Nephron (organoid): ENCODE measurements around the gene HAPLN3.
A peak's percentile ranks its signal among the peaks of the same experiment; 100 is the strongest.
"Not testable (repeated sequence)": the region's sequence is repeated elsewhere in the genome, so short reads cannot be mapped to it uniquely, and the experiment has no call there.

Source experiments
- H3K27ac Mint-ChIP-seq, 3 experiments: 2 replicates each; pipeline ENCODE4 v1.8.0; 2020; ENCODE audit warnings: mixed read lengths in 3 of 3, mild to moderate bottlenecking in 2 of 3, moderate library complexity in 1 of 3
- H3K27me3 Mint-ChIP-seq: 2 replicates; pipeline ENCODE4 v1.8.0; 2021; ENCODE audit warnings: low read depth, mild to moderate bottlenecking, moderate library complexity, mixed read lengths
- H3K36me3 Mint-ChIP-seq: 2 replicates; pipeline ENCODE4 v1.8.0; 2020; ENCODE audit warnings: low read depth, mixed read lengths
- H3K4me1 Mint-ChIP-seq: 2 replicates; pipeline ENCODE4 v1.8.0; 2020; ENCODE audit warnings: mixed read lengths
- H3K4me3 Mint-ChIP-seq, 3 experiments: 2 replicates each; pipeline ENCODE4 v1.8.0; 2020; ENCODE audit warnings: mild to moderate bottlenecking in 3 of 3, mixed read lengths in 3 of 3, moderate library complexity in 2 of 3
- H3K9me3 Mint-ChIP-seq: 2 replicates; pipeline ENCODE4 v1.8.0; 2020; ENCODE audit warnings: mixed read lengths
- TF ChIP-seq, protein P1 (sequence below), 3 experiments: fragments of 200-600 bp; sonication (generic); IDR thresholded peaks; one replicate each; pipeline ENCODE4 v1.5.0; 2021; ENCODE audit warnings: antibody characterized with exemption in 3 of 3; ENCODE audit not compliant: unreplicated experiment in 3 of 3

The HAPLN3 gene, protein sequence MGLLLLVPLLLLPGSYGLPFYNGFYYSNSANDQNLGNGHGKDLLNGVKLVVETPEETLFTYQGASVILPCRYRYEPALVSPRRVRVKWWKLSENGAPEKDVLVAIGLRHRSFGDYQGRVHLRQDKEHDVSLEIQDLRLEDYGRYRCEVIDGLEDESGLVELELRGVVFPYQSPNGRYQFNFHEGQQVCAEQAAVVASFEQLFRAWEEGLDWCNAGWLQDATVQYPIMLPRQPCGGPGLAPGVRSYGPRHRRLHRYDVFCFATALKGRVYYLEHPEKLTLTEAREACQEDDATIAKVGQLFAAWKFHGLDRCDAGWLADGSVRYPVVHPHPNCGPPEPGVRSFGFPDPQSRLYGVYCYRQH

DNA sequence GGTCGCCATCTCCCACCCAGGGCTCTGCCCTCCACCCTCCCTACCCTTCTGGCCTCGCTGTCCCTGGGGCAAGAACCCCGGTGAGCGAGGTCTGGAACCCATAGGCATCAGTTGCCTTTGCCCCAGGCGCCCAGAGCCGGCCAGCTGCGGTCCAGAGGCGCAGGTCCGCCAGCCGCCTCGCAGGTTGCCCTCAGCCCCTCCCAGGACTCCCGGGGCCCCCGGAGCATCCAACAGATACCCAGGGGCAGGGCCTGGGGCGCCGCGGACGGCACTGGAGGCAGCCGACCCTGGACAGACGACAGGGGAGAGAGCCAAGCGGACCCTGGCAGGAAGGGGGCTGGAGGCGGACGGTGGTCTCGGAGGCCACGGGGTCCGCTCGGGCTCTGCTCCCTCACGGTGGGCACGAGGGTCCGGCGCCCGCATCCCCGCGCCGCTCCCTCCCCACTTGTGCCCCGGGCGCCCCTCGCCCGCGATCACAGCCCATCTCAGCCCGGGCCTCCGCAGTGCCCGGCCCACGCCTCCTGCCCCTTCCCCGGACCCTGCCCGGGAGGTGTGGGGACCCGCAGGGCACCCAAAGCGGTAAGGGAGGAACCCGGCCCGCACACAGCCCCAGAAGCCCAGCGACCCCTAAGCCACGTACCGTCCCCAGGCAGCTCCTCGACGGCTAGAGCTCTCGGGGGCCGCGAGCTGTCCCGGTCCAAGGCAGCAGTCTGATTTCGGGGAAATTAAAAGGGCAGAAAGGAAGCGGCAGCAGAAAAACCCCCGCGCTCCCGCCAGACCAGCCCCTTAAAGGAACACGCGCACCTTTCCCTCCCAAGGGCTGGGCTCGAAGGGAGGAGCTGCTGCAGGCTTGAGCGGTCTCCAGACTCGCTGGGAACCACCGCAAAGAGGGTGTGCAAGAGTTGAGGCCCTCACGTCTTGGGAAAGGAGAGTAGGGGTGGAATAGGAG is at the start of gene HAPLN3:
Gene HAPLN3, minus strand, starts transcription at position 726 of the 949 bp plus-strand sequence. CDS start 8,246 bp downstream, outside the sequence.
- H3K9me3 Mint-ChIP-seq, result no peaks in the 10 kb centered on the region
- H3K4me1 Mint-ChIP-seq, result peaks cover 23% of the 10 kb centered on the region
- H3K27me3 Mint-ChIP-seq, result peaks cover 59% of the 10 kb centered on the region
- no peaks in the 10 kb centered on the region for H3K36me3 Mint-ChIP-seq
- peak within 1 kb of the TSS; percentile 63 to 77 (median 75) for H3K4me3 Mint-ChIP-seq
- TF ChIP-seq, protein P1, sequence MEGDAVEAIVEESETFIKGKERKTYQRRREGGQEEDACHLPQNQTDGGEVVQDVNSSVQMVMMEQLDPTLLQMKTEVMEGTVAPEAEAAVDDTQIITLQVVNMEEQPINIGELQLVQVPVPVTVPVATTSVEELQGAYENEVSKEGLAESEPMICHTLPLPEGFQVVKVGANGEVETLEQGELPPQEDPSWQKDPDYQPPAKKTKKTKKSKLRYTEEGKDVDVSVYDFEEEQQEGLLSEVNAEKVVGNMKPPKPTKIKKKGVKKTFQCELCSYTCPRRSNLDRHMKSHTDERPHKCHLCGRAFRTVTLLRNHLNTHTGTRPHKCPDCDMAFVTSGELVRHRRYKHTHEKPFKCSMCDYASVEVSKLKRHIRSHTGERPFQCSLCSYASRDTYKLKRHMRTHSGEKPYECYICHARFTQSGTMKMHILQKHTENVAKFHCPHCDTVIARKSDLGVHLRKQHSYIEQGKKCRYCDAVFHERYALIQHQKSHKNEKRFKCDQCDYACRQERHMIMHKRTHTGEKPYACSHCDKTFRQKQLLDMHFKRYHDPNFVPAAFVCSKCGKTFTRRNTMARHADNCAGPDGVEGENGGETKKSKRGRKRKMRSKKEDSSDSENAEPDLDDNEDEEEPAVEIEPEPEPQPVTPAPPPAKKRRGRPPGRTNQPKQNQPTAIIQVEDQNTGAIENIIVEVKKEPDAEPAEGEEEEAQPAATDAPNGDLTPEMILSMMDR (IDR thresholded peaks at IDR 0.05; ENCODE audit: unreplicated experiment in 3 of 3), result no peak
- peak within 1 kb of the TSS in 2 of 3 experiments; percentile 14 to 98 for H3K27ac Mint-ChIP-seq

DNA sequence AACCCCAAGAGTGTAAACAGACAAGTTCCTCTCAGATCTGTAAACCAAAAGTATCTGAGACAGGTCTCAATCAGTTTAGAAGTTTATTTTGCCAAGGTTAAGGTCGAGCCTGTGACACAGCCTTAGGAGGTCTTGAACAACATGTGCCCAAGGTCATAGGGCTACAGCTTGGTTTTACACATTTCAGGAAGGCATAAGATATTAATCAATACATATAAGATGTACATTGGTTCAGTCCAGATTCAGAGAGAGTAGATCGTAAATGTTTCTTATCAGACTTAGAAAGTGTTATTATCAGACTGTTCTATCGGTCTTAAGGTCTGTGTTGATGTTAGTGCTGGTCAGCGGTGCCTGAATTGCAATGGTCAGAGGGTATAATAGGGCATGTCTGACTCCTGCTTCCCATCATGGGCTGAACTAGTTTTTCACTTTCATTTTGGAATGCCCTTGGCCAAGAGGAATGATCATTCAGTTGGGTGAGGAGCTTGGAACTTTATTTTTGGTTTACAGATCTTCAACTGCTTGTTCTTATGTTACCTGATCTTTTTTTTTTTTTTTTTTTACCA is 44.8 kb upstream of the HAPLN3 start:
- H3K36me3 Mint-ChIP-seq, result no peaks in the 10 kb centered on the region
- peaks cover 10% of the 10 kb centered on the region for H3K9me3 Mint-ChIP-seq
- H3K4me3 Mint-ChIP-seq, result no peak overlapping the region
- no peaks in the 10 kb centered on the region for H3K4me1 Mint-ChIP-seq
- H3K27ac Mint-ChIP-seq, result no peak overlapping the region
- H3K27me3 Mint-ChIP-seq, result no peaks in the 10 kb centered on the region
- TF ChIP-seq, protein P1 (IDR thresholded peaks at IDR 0.05; ENCODE audit: unreplicated experiment in 3 of 3), result no peak

DNA sequence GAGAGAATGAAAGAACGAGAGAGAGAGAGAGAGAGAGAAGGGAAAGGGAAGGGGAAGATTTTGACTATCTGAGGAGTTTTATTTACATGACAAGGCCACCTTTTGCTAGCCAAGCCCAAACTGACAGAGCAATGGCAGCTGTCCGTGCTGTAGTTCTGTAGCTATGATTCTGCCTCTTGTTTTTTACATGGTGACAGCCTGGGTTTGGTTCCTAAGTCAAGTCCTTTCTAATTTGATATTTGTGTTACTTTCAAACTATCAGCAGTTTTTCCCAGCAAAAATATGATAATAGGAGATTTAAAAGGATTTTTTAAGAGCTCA is 44.1 kb upstream of the HAPLN3 start:
- TF ChIP-seq, protein P1 (IDR thresholded peaks at IDR 0.05; ENCODE audit: unreplicated experiment in 3 of 3), result no peak
- Mint-ChIP-seq H3K27me3 (no peaks in the 10 kb centered on the region), H3K27ac (no peak overlapping the region), H3K36me3 (no peaks in the 10 kb centered on the region), H3K4me3 (no peak overlapping the region), H3K4me1 (no peaks in the 10 kb centered on the region), H3K9me3 (peaks cover 15% of the 10 kb centered on the region)

DNA sequence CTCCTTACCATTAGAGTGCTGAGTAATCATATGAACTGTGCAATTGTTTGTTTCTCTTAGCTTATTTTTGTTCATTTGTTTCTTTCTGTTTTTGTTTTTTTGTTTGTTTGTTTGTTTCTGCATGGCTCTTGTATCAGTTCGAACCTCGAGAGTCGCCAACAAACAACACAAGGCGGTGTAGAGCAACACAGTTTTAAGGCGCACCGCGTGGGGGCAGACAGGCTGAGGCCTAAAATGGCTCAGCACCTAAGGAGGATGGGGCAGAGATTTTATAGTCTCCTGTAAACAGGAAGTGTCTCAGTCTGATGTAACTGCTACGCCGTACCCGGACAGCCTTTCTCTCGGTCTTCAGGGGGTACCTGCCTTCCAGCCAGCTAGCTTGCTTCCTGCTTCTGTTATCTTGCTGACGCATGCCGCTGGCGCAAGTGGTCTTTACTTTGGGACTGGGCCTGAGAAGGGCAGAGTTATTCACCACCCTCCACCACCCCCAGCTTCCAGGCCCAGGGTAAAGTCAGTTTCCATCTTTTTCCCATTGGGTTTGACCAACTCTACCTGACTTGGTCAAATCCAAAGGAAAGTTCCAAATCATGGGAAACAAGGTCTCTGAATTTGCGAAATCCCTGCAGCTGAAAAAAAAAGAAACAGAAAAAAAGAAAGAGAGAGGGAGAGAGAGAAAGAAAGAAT is 43.6 kb upstream of the HAPLN3 start:
- Mint-ChIP-seq H3K9me3 (peaks cover 18% of the 10 kb centered on the region), H3K27ac (no peak overlapping the region), H3K27me3 (no peaks in the 10 kb centered on the region), H3K4me3 (no peak overlapping the region), H3K36me3 (no peaks in the 10 kb centered on the region), H3K4me1 (no peaks in the 10 kb centered on the region)
- TF ChIP-seq, protein P1 (IDR thresholded peaks at IDR 0.05; ENCODE audit: unreplicated experiment in 3 of 3), result no peak

DNA sequence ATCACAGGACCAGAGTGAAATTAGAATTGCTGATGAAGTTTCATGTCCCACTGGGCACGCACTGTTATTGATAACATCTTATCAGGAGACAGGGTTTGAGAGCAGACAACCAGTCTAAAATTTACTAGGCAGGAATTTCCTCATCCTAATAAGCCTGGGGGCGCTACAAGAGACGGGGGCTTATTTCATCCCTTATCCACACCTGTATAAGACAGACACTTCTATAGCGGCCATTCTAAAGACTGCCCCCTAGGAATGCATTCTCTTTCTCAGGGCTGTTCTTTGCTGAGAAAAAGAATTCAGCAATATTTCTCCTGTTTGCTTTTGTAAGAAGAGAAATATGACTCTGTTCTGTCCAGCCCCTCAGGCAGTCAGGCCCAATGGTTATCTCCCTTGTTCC is 39.1 kb upstream of the HAPLN3 start:
- H3K27ac Mint-ChIP-seq, H3K4me3 Mint-ChIP-seq, H3K27me3 Mint-ChIP-seq, H3K4me1 Mint-ChIP-seq, H3K36me3 Mint-ChIP-seq: not testable (repeated sequence)
- H3K9me3 Mint-ChIP-seq, result peaks cover 29% of the 10 kb centered on the region
